Right hindlimb (tissue), 1 donor: ENCODE measurements around the gene PEMT.

Experiments
- DNase-seq: peaks from one replicate; pipeline ENCODE4 v3.0.0-alpha.2; 2018

PEMT gene

GRCh38 chr17:17528696-17529652 is 62.5 kb downstream of the PEMT start:
- DNase-seq: no peak

- DNase-seq: no peak
Measured at GRCh38 chr17:17527956-17528500, 63.5 kb downstream of the PEMT start.

- DNase-seq: no peak
Measured at GRCh38 chr17:17527534-17527933, 64.0 kb downstream of the PEMT start.

GRCh38 chr17:17526369-17526768 is 65.1 kb downstream of the PEMT start:
- no peak for DNase-seq

GRCh38 chr17:17525956-17526355 is 65.6 kb downstream of the PEMT start:
- no peak for DNase-seq

- DNase-seq: peak; percentile 17
Measured at GRCh38 chr17:17525311-17525710, 66.2 kb downstream of the PEMT start.

- no peak for DNase-seq
Measured at GRCh38 chr17:17523731-17524490, 67.6 kb downstream of the PEMT start.

- no peak for DNase-seq
Measured at GRCh38 chr17:17523001-17523730, 68.3 kb downstream of the PEMT start.

GRCh38 chr17:17520599-17521232 is 70.8 kb downstream of the PEMT start:
- peak; percentile 5 for DNase-seq

- no peak for DNase-seq
Measured at GRCh38 chr17:17519886-17520285, 71.6 kb downstream of the PEMT start.

- no peak for DNase-seq
Measured at GRCh38 chr17:17518951-17519350, 72.6 kb downstream of the PEMT start.

GRCh38 chr17:17518014-17518413 is 73.5 kb downstream of the PEMT start:
- peak; percentile 18 for DNase-seq

- DNase-seq: peak; percentile 18
Measured at GRCh38 chr17:17516941-17517720, 74.4 kb downstream of the PEMT start.

GRCh38 chr17:17515934-17516930 is 75.3 kb downstream of the PEMT start:
- peak; percentile 69 for DNase-seq

- peak; percentile 58 for DNase-seq
Measured at GRCh38 chr17:17514993-17515933, 76.2 kb downstream of the PEMT start.

- DNase-seq: peak; percentile 20
Measured at GRCh38 chr17:17514361-17514992, 77.0 kb downstream of the PEMT start.

GRCh38 chr17:17513626-17514025 is 77.9 kb downstream of the PEMT start:
- peak; percentile 15 for DNase-seq

- DNase-seq: no peak
Measured at GRCh38 chr17:17512866-17513265, 78.6 kb downstream of the PEMT start.
